ENCODE data around the gene PDCD4. TPM values are rescaled to one million over a fixed set of nuclear protein-coding genes. Genes with fewer than 3 reads are reported as not detected.

Gene PDCD4
- total and polyA plus RNA-seq, 10 of the 15 experiments (the other 5 are each of a cell fraction or from before 2014, with no cell fraction given): 101 to 372 (median 171) TPM

DNA sequence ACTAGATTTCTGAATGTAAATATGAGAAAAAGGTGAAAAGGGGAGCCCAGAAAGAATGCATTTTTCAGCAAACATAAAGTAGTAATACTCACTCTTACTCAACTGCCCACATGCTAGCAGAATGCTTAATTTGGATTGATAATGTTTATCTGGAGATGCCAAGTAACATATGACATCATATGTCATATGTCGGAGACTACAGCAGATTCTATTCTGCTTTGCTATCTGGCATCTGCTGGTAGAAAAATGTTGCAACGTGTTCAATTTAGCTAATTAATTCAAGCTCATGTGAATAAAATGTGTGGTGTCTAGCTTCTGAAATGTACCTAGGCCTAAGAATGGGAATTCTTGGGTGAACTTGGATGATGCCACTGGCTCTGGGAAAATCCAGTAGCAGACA, 42.7 kb downstream of the PDCD4 start:
- Histone ChIP-seq H2AFZ (ENCODE audit: control insufficient read depth, low read depth, low read length) (no peak overlapping the region), H3K36me3 (ENCODE audit: control insufficient read depth in 2 of 2, insufficient read depth in 2 of 2, low read length in 1 of 2) (no peaks in the 10 kb centered on the region), H4K20me1 (ENCODE audit: control insufficient read depth, insufficient read depth) (no peaks in the 10 kb centered on the region), H3K79me2 (ENCODE audit: control insufficient read depth, insufficient read depth, low read length) (peaks cover 6% of the 10 kb centered on the region), H3K4me3 (no peak overlapping the region), H3K27me3 (replicated peaks in 1 of 2; ENCODE audit: control insufficient read depth in 2 of 2, insufficient read depth in 2 of 2, low read length in 1 of 2) (no peaks in the 10 kb centered on the region), H3K27ac (ENCODE audit: control insufficient read depth, insufficient read depth) (no peak overlapping the region), H3K9me3 (replicated peaks; ENCODE audit: control insufficient read depth, insufficient read depth, low read length) (no peaks in the 10 kb centered on the region), H3K4me1 (ENCODE audit: control insufficient read depth, insufficient read depth, low read length) (peaks cover 7% of the 10 kb centered on the region; the same call in 1 of the 2 replicates), H3K9ac (ENCODE audit: control insufficient read depth, insufficient read depth, low read length) (no peak overlapping the region), H3K4me2 (ENCODE audit: control insufficient read depth, insufficient read depth) (peak overlapping the region; percentile 57; the same call in 1 of the 2 replicates)
- 96% methylated on average over 2 of the region's 2 CpGs for WGBS (ENCODE audit: insufficient coverage, insufficient replicate concordance, low lambda C conversion rate, missing lambda C conversion rate)
- BruUV-seq (replicated peaks): no TSS peak
- no peak for FAIRE-seq
- CTCF ChIA-PET: interaction anchor here (1.2 to 1.6 kb wide), 2 partner anchors 20 to 112 kb away, joined by 3 to 6 read pairs; no protein-coding TSS in a partner anchor
- RAD21 ChIA-PET (ENCODE audit: unreplicated experiment): interaction anchor here (1.0 to 1.5 kb wide), 3 partner anchors 18 to 111 kb away, joined by 3 to 8 read pairs (median 5); no protein-coding TSS in a partner anchor
- in situ Hi-C loops (cut with MboI): no loop called here
- ATAC-seq: no peak
- TF ChIP-seq ZNF207 (IDR thresholded peaks at IDR 0.05; ENCODE audit: borderline replicate concordance): no peak
- TF ChIP-seq EGR1 (IDR thresholded peaks at IDR 0.05; ENCODE audit: borderline replicate concordance in 1 of 2, low read depth in 2 of 2, low read length in 2 of 2): no peak
- TF ChIP-seq ETV6 (conservative IDR thresholded peaks at IDR 0.05 in 1 of 2, IDR thresholded peaks at IDR 0.05 in 1 of 2; ENCODE audit: borderline replicate concordance in 1 of 2, low read depth in 1 of 2): no peak
- TF ChIP-seq CBFB (IDR thresholded peaks at IDR 0.05; ENCODE audit: low read depth): no peak
- TF ChIP-seq ZZZ3 (IDR thresholded peaks at IDR 0.05; ENCODE audit: control insufficient read depth, insufficient read length, low read depth): no peak
- TF ChIP-seq, protein P1, sequence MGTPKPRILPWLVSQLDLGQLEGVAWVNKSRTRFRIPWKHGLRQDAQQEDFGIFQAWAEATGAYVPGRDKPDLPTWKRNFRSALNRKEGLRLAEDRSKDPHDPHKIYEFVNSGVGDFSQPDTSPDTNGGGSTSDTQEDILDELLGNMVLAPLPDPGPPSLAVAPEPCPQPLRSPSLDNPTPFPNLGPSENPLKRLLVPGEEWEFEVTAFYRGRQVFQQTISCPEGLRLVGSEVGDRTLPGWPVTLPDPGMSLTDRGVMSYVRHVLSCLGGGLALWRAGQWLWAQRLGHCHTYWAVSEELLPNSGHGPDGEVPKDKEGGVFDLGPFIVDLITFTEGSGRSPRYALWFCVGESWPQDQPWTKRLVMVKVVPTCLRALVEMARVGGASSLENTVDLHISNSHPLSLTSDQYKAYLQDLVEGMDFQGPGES (IDR thresholded peaks at IDR 0.05): no peak
- no peak for TF ChIP-seq IKZF1 (conservative IDR thresholded peaks at IDR 0.05)
- TF ChIP-seq LARP7 (IDR thresholded peaks at IDR 0.05): no peak
- TF ChIP-seq, protein P2, sequence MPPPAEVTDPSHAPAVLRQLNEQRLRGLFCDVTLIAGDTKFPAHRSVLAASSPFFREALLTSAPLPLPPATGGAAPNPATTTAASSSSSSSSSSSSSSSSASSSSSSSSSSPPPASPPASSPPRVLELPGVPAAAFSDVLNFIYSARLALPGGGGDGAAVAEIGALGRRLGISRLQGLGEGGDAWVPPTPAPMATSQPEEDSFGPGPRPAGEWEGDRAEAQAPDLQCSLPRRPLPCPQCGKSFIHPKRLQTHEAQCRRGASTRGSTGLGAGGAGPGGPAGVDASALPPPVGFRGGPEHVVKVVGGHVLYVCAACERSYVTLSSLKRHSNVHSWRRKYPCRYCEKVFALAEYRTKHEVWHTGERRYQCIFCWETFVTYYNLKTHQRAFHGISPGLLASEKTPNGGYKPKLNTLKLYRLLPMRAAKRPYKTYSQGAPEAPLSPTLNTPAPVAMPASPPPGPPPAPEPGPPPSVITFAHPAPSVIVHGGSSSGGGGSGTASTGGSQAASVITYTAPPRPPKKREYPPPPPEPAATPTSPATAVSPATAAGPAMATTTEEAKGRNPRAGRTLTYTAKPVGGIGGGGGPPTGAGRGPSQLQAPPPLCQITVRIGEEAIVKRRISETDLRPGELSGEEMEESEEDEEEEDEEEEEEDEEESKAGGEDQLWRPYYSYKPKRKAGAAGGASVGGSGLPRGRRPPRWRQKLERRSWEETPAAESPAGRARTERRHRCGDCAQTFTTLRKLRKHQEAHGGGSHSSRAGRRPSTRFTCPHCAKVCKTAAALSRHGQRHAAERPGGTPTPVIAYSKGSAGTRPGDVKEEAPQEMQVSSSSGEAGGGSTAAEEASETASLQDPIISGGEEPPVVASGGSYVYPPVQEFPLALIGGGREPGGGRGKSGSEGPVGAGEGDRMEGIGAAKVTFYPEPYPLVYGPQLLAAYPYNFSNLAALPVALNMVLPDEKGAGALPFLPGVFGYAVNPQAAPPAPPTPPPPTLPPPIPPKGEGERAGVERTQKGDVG (CRISPR knock-in tag; IDR thresholded peaks at IDR 0.05): no peak
- no peak for TF ChIP-seq MYC (IDR thresholded peaks at IDR 0.05; ENCODE audit: insufficient read depth, insufficient read length, insufficient replicate concordance, low read length, severe bottlenecking)
- no peak for TF ChIP-seq CBX5 (IDR thresholded peaks at IDR 0.05; ENCODE audit: low read depth)
- TF ChIP-seq EP300 (IDR thresholded peaks at IDR 0.05; ENCODE audit: borderline replicate concordance in 1 of 2, control insufficient read depth in 1 of 2, low read depth in 2 of 2, low read length in 2 of 2): no peak
- TF ChIP-seq JUND (IDR thresholded peaks at IDR 0.05; ENCODE audit: low read depth, low read length): no peak
- no peak for TF ChIP-seq STAT1 (conservative IDR thresholded peaks at IDR 0.05)
- no peak for TF ChIP-seq DPF2 (IDR thresholded peaks at IDR 0.05)
- TF ChIP-seq BCL11A (IDR thresholded peaks at IDR 0.05; ENCODE audit: low read depth, low read length): no peak
- no peak for TF ChIP-seq YBX1 (IDR thresholded peaks at IDR 0.05)
- TF ChIP-seq ZNF217 (IDR thresholded peaks at IDR 0.05): no peak
- POLR2A ChIA-PET: no interaction called here
- SMC1A ChIA-PET (ENCODE audit: uncharacterized antibody, unreplicated experiment): interaction anchor here (0.6 to 3.1 kb wide), 17 partner anchors 12 to 1617 kb away, joined by 3 to 27 read pairs (median 4); no protein-coding TSS in a partner anchor
- intact Hi-C loops (cut with micrococcal nuclease; ENCODE audit: unreplicated experiment): no loop called here
- DNase-seq (ENCODE audit: low read depth, low spot score): no peak

All from GM12878 (cell line).